Nasal cavity respiratory epithelium epithelial cell of viscerocranial mucosa (primary cell): ENCODE measurements around the gene GNG3. TPM values are rescaled to one million over a fixed set of nuclear protein-coding genes. Genes with fewer than 3 reads are reported as not detected.

Source experiments
- total RNA-seq: library from RNA; depleted of rRNA; stranded (reverse); fragments of >200 nt; gene quantifications from 2 replicates; pipeline ENCODE4 v1.2.3, GENCODE V29; 2014

The GNG3 gene
- not detected in 2 replicates for total RNA-seq

GRCh38 chr11:62707277-62707861 is at the start of gene GNG3, which contains the start of gene BSCL2:
GNG3 (plus strand) TSS chr11:62707676; CDS start chr11:62708296, 620 bp downstream.
BSCL2 (minus strand) TSS chr11:62707424; CDS start chr11:62707195, 229 bp downstream.

GRCh38 chr11:62665075-62665598 is 42.3 kb upstream of the GNG3 start, which contains the start of the genes C11orf98 and CSKMT:
C11orf98 (minus strand) TSS chr11:62665210; CDS start chr11:62665169, 41 bp downstream.
CSKMT (plus strand) TSS chr11:62665312; CDS start chr11:62665880, 568 bp downstream.

GRCh38 chr11:62671608-62672389 is 35.7 kb upstream of the GNG3 start, which contains the start of the genes LBHD1 and UQCC3:
LBHD1 (minus strand) TSS chr11:62672267; CDS start chr11:62670031, 2,236 bp downstream.
UQCC3 (plus strand) TSS chr11:62671673; CDS start chr11:62671746, 73 bp downstream.

GRCh38 chr11:62678770-62679696 is 28.4 kb upstream of the GNG3 start, which contains the start of gene UBXN1:
UBXN1 (minus strand) TSS chr11:62679073; CDS start chr11:62678923, 150 bp downstream.

GRCh38 chr11:62689421-62690183 is 17.9 kb upstream of the GNG3 start, which contains the start of gene LRRN4CL:
LRRN4CL (minus strand) TSS chr11:62689530; CDS start chr11:62688508, 1,022 bp downstream.

GRCh38 chr11:62727165-62727871 is 19.8 kb downstream of the GNG3 start, which contains the start of gene HNRNPUL2:
HNRNPUL2 (minus strand) TSS chr11:62727457; CDS start chr11:62727156, 301 bp downstream.

GRCh38 chr11:62728171-62728988 is 20.9 kb downstream of the GNG3 start, which contains the start of gene TTC9C:
TTC9C (plus strand) TSS chr11:62728486; CDS start chr11:62728849, 363 bp downstream.

GRCh38 chr11:62753736-62754603 is 46.5 kb downstream of the GNG3 start, which contains the start of gene ZBTB3:
ZBTB3 (minus strand) TSS chr11:62754160; CDS start chr11:62753664, 496 bp downstream.

Other genes with a start within 250 kb of the GNG3 start
- 265 and 856 TPM in 2 replicates for gene AHNAK, start 160.9 kb upstream of the GNG3 start, total RNA-seq
- gene EEF1G, start 133.8 kb upstream of the GNG3 start, total RNA-seq = 1,482 and 1,970 TPM in 2 replicates
- gene TUT1, start 116.2 kb upstream of the GNG3 start, total RNA-seq = 9.1 and 11.3 TPM in 2 replicates
- gene MTA2, start 105.8 kb upstream of the GNG3 start, total RNA-seq = 183 and 215 TPM in 2 replicates
- 7.9 and 16.2 TPM in 2 replicates for gene EML3, start 94.9 kb upstream of the GNG3 start, total RNA-seq
- 1.7 and 1.9 TPM in 2 replicates for gene ROM1, start 94.4 kb upstream of the GNG3 start, total RNA-seq
- gene B3GAT3, start 85.7 kb upstream of the GNG3 start, total RNA-seq = 24.9 and 33.7 TPM in 2 replicates
- gene GANAB, start 61.1 kb upstream of the GNG3 start, total RNA-seq = 195 and 220 TPM in 2 replicates
- 23.6 and 29.2 TPM in 2 replicates for gene INTS5, start 54.4 kb upstream of the GNG3 start, total RNA-seq
- gene C11orf98, start 42.5 kb upstream of the GNG3 start, total RNA-seq = 21.0 and 61.2 TPM in 2 replicates
- 5.1 and 14.0 TPM in 2 replicates for gene CSKMT, start 42.4 kb upstream of the GNG3 start, total RNA-seq
- gene UQCC3, start 36.0 kb upstream of the GNG3 start, total RNA-seq = 10.8 and 22.6 TPM in 2 replicates
- gene LBHD1, start 35.4 kb upstream of the GNG3 start, total RNA-seq = 1.4 and 1.9 TPM in 2 replicates
- gene UBXN1, start 28.6 kb upstream of the GNG3 start, total RNA-seq = 139 and 221 TPM in 2 replicates
- 0.14 and 1.4 TPM in 2 replicates for gene LRRN4CL, start 18.1 kb upstream of the GNG3 start, total RNA-seq
- gene BSCL2, start 252 bp upstream of the GNG3 start, total RNA-seq = 18.1 and 22.0 TPM in 2 replicates
- gene HNRNPUL2, start 19.8 kb downstream of the GNG3 start, total RNA-seq = 11.6 and 20.6 TPM in 2 replicates
- 18.1 and 31.4 TPM in 2 replicates for gene TTC9C, start 20.8 kb downstream of the GNG3 start, total RNA-seq
- gene ZBTB3, start 46.5 kb downstream of the GNG3 start, total RNA-seq = 9.2 and 13.0 TPM in 2 replicates
- gene POLR2G, start 53.9 kb downstream of the GNG3 start, total RNA-seq = 55.4 and 87.8 TPM in 2 replicates
- 19.1 and 21.2 TPM in 2 replicates for gene TAF6L, start 63.7 kb downstream of the GNG3 start, total RNA-seq
- 24.3 and 35.5 TPM in 2 replicates for gene TMEM179B, start 79.7 kb downstream of the GNG3 start, total RNA-seq
- 10.5 and 17.1 TPM in 2 replicates for gene TMEM223, start 84.3 kb downstream of the GNG3 start, total RNA-seq
- gene NXF1, start 97.8 kb downstream of the GNG3 start, total RNA-seq = 14.0 and 37.4 TPM in 2 replicates
- gene STX5, start 124.4 kb downstream of the GNG3 start, total RNA-seq = 29.7 and 47.2 TPM in 2 replicates
- gene TEX54, start 125.2 kb downstream of the GNG3 start, total RNA-seq = not detected in 2 replicates
- 68.5 and 89.2 TPM in 2 replicates for gene WDR74, start 131.9 kb downstream of the GNG3 start, total RNA-seq
- 692 and 1,787 TPM in 2 replicates for gene SLC3A2, start 173.2 kb downstream of the GNG3 start, total RNA-seq
- not detected in 2 replicates for gene CHRM1, start 213.7 kb downstream of the GNG3 start, total RNA-seq